H7 (cell line): ENCODE measurements around the gene CCDC18. TPM values are rescaled to one million over a fixed set of nuclear protein-coding genes. Genes with fewer than 3 reads are reported as not detected.
A peak's percentile ranks its signal among the peaks of the same experiment; 100 is the strongest.
"Not testable (repeated sequence)": the region's sequence is repeated elsewhere in the genome, so short reads cannot be mapped to it uniquely, and the experiment has no call there.

Experiments used
- DNase-seq: peaks from one replicate; pipeline ENCODE4 v3.0.0; 2012
- H3K27me3 ChIP-seq: 2 replicates; pipeline ENCODE4 v1.6.0; 2011; ENCODE audit warnings: mild to moderate bottlenecking, low read length; ENCODE audit not compliant: control insufficient read depth, insufficient read depth
- H3K36me3 ChIP-seq: replicated peaks from 2 replicates; pipeline ENCODE4 v1.5.1; 2011; ENCODE audit warnings: low read length; ENCODE audit not compliant: control insufficient read depth, insufficient read depth
- H3K4me3 ChIP-seq: 2 replicates; pipeline ENCODE4 v1.5.1; 2011; ENCODE audit warnings: low read depth, mild to moderate bottlenecking, control low read depth, low read length, moderate library complexity; ENCODE audit not compliant: insufficient read depth
- total RNA-seq: library from RNA; depleted of rRNA; stranded (reverse); fragments of >200 nt; shearing (Covaris generic); gene quantifications from 2 replicates; pipeline ENCODE4 v1.2.3, GENCODE V29; 2014

The CCDC18 gene
- total RNA-seq, 1 experiment from 2014 or later, result 10.5 TPM

DNA sequence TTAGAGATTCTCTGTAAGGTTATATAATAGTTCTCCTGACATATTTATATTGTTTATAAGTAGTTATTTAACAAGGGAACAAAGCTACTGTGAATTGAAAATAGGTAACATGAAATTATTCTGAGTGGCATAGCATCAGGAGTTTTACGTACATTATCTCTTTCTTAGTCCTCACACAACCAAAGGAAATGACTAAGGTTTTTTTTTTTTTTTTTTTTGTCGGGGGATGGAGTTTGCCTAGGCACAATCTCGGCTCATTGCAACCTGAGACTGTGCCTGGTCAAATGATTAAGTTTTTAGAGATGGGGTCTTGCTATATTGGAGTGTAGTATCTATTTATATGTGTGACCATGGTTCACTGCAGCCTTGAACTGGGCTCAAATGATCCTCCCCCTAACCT is 25.2 kb upstream of the CCDC18 start:
- no peak for DNase-seq
- Histone ChIP-seq H3K27me3 (no peaks in the 10 kb centered on the region), H3K36me3 (no peaks in the 10 kb centered on the region), H3K4me3 (no peak overlapping the region)

GRCh38 chr1:93159337-93159736 is 21.2 kb upstream of the CCDC18 start:
- DNase-seq, result no peak
- Histone ChIP-seq H3K4me3 (no peak overlapping the region), H3K36me3 (no peaks in the 10 kb centered on the region), H3K27me3 (no peaks in the 10 kb centered on the region)

DNA sequence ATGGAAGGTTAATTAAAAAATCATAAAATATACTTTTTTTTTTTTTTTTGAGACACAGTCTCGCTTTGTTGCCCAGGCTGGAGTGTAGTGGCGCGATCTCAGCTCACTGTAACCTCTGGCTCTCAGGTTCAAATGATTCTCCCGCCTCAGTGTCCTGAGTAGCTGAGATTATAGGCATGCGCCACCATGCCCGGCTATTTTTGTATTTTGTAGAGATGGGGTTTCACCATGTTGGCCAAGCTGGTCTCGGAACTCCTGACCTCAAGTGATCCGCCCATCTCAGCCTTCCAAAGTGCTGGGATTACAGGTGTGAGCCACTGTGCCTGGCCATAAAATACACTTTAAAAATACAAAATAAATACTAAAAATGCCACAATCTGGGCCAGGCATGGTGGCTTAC is 17.2 kb upstream of the CCDC18 start:
- not testable (repeated sequence) for H3K36me3 ChIP-seq, DNase-seq, H3K27me3 ChIP-seq, H3K4me3 ChIP-seq

- Histone ChIP-seq H3K36me3 (no peaks in the 10 kb centered on the region), H3K4me3 (no peak overlapping the region), H3K27me3 (no peaks in the 10 kb centered on the region)
- no peak for DNase-seq
These were observed 15.7 kb upstream of the CCDC18 start for GRCh38 chr1:93164816-93165215.

GRCh38 chr1:93165895-93166294 is 14.6 kb upstream of the CCDC18 start:
- H3K27me3 ChIP-seq, DNase-seq, H3K4me3 ChIP-seq, H3K36me3 ChIP-seq: not testable (repeated sequence)

- Histone ChIP-seq H3K4me3 (no peak overlapping the region), H3K27me3 (no peaks in the 10 kb centered on the region), H3K36me3 (no peaks in the 10 kb centered on the region)
- no peak for DNase-seq
These were observed 13.5 kb upstream of the CCDC18 start for GRCh38 chr1:93167006-93167405.

GRCh38 chr1:93170141-93170678 is 10.3 kb upstream of the CCDC18 start:
- not testable (repeated sequence) for H3K4me3 ChIP-seq, H3K36me3 ChIP-seq, DNase-seq, H3K27me3 ChIP-seq

DNA sequence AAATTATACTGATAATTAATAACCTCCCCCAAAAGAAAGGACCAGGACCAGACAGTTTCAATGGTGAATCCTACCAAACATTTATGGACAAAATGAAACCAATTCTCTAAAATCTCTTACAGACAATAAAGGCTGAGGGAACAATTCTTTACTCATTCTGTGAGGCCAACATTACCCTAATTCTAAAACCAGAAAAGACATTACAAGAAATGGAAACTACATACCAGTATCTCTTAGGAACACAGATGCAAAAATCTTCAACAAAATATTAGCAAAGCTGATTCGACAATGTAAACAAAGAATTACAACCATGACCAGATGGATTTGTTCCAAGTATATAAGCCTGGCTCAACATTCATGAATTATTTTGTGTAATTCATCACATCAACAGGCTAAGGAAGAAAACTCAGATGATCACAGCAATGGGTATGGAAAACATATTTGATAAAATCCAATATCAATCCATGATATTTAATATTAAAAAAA is 8.9 kb upstream of the CCDC18 start:
- H3K27me3 ChIP-seq, result no peaks in the 10 kb centered on the region
- H3K36me3 ChIP-seq, result no peaks in the 10 kb centered on the region; the same call in 1 of the 2 replicates
- no peak for DNase-seq
- H3K4me3 ChIP-seq, result no peak overlapping the region

- Histone ChIP-seq H3K4me3 (no peak overlapping the region), H3K27me3 (no peaks in the 10 kb centered on the region), H3K36me3 (no peaks in the 10 kb centered on the region; the same call in 1 of the 2 replicates)
- no peak for DNase-seq
These were observed 7.7 kb upstream of the CCDC18 start for GRCh38 chr1:93172778-93173177.

GRCh38 chr1:93174638-93175037 is 5.9 kb upstream of the CCDC18 start:
- not testable (repeated sequence) for H3K27me3 ChIP-seq, H3K4me3 ChIP-seq, DNase-seq, H3K36me3 ChIP-seq

DNA sequence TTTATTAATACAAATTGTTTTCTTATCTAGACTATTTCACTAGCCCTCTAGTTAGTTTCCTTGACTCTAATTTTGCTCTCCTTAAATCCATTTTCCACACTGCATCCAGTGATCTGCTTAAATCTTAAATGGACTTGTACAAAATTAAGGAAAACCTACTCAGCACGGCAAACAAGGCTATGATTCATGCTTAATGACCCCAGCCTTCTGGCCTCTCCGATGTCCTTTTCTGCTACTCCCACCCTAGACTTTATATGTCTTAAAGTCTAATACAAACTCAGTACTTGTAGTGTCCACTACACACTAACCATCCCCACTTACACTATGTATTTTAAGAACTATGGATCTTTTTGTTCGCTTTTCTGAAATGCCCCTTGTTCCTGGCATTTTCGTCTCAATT is 2.5 kb upstream of the CCDC18 start:
- H3K36me3 ChIP-seq, result no peaks in the 10 kb centered on the region; the same call in 1 of the 2 replicates
- H3K27me3 ChIP-seq, result no peaks in the 10 kb centered on the region
- H3K4me3 ChIP-seq, result no peak overlapping the region; the same call in 1 of the 2 replicates
- no peak for DNase-seq

GRCh38 chr1:93178418-93178817 is 2.1 kb upstream of the CCDC18 start:
- H3K27me3 ChIP-seq, result no peaks in the 10 kb centered on the region
- DNase-seq, result no peak
- no peak overlapping the region; the same call in 1 of the 2 replicates for H3K4me3 ChIP-seq
- no peaks in the 10 kb centered on the region; the same call in 1 of the 2 replicates for H3K36me3 ChIP-seq

GRCh38 chr1:93179886-93180722 is 420 bp upstream of the CCDC18 start, which contains the start of gene TMED5:
Gene TMED5, minus strand, starts transcription at chr1:93180413. Its CDS starts 171 bp downstream, at chr1:93180242.
- peak within 1 kb of the TSS; percentile 100 for H3K4me3 ChIP-seq
- peak; percentile 94 for DNase-seq
- H3K27me3 ChIP-seq, result no peaks in the 10 kb centered on the region; the same call in 1 of the 2 replicates
- H3K36me3 ChIP-seq, result no peaks in the 10 kb centered on the region; the same call in 1 of the 2 replicates

GRCh38 chr1:93186667-93187066 is 6.1 kb downstream of the CCDC18 start:
- Histone ChIP-seq H3K27me3 (no peaks in the 10 kb centered on the region; the same call in 1 of the 2 replicates), H3K36me3 (no peaks in the 10 kb centered on the region; the same call in none of the 2 replicates), H3K4me3 (no peak overlapping the region)
- no peak for DNase-seq

DNA sequence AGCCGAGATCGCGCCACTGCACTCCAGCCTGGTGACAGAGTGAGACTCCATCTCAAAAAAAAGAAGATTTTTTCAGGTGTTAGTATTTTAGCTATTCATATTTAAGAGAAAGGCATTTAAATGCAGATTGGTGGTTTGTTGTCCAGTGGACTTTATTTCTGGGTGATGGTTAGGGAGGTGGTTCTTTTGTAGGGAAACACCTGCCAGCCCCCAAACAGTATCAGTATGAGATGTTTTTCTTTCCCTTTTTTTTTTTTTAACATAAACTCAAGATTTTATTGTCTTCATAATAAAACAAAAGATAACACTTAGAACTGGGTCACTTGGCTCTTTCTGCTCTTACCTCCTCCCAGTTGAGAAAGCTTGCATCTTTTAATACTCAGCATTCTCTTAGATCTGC is 9.9 kb downstream of the CCDC18 start:
- no peaks in the 10 kb centered on the region; the same call in none of the 2 replicates for H3K36me3 ChIP-seq

More for the DNA sequence above, 9.9 kb downstream of the CCDC18 start:
- H3K27me3 ChIP-seq, result no peaks in the 10 kb centered on the region
- no peak overlapping the region for H3K4me3 ChIP-seq
- DNase-seq, result no peak
